Ascending aorta (tissue), 2 donors: ENCODE results near the gene KIAA1671. TPM values are rescaled to one million over a fixed set of nuclear protein-coding genes. Genes with fewer than 3 reads are reported as not detected.

Experiments used
- DNase-seq, 2 donors: peaks; one replicate each; pipeline ENCODE4 v3.0.0-alpha.2; 2019; ENCODE audit warnings: low spot score in 2 of 2
- H3K27ac ChIP-seq, 2 donors: fragments of 200-600 bp; sonication (generic); one replicate each; pipeline ENCODE4 v1.5.1; 2016 to 2017; ENCODE audit warnings: mild to moderate bottlenecking in 1 of 2
- H3K27me3 ChIP-seq: fragments of 200-600 bp; sonication (generic); one replicate; pipeline ENCODE4 v1.5.1; 2017
- H3K36me3 ChIP-seq, 2 donors: fragments of 200-600 bp; sonication (generic); one replicate each; pipeline ENCODE4 v1.5.1; 2016
- H3K4me1 ChIP-seq, 2 donors: fragments of 200-600 bp; sonication (generic); one replicate each; pipeline ENCODE4 v1.5.1; 2016 to 2017; ENCODE audit warnings: mild to moderate bottlenecking in 1 of 2
- H3K4me3 ChIP-seq, 2 donors: fragments of 200-600 bp; sonication (generic); one replicate each; pipeline ENCODE4 v1.5.1; 2016 to 2017; ENCODE audit warnings: mild to moderate bottlenecking in 1 of 2
- H3K9me3 ChIP-seq, 2 donors: fragments of 200-600 bp; sonication (generic); one replicate each; pipeline ENCODE4 v1.5.1; 2016
- CTCF ChIP-seq, 3 experiments: fragments of 200-600 bp in 2 of 3; fragments of 450-650 bp in 1 of 3; sonication (generic) in 2 of 3; IDR thresholded peaks; one replicate each; pipeline ENCODE4 v1.5.1; 2016 to 2019; ENCODE audit warnings: antibody characterized with exemption in 3 of 3, mild to moderate bottlenecking in 1 of 3, moderate library complexity in 1 of 3
- intact Hi-C: fragments of 100-400 bp; cut with DNase I; formaldehyde crosslinking; loops from one replicate; pipeline ENCODE4 v1.15.1; 2023
- total RNA-seq: library from RNA; depleted of rRNA; stranded (reverse); fragments of >200 nt; gene quantifications from one replicate; pipeline ENCODE4 v1.1.0, GENCODE V29; 2016

KIAA1671 gene
- total RNA-seq, 1 donor from 2014 or later, result 79.0 TPM

DNA sequence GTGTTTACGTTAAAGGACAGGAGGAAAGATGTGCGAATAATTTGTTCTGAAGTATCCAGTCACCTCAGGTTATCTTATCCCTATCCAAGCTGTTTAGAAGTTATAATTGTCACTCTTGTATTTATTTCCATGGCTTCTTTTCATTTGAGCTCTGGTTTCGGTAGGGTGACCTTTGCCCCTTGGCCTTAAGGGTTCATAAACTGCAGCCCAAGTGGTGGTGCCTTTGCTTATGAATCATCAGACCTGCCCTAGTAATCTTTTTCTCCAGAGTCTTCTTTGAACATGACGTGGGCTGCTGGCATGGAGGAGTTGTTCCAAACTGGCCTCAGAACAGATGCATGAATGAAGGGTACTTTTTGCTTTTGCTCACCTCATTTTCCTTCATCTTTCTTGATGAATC is 240.6 kb downstream of the KIAA1671 start:
- H3K36me3 ChIP-seq, result peaks cover 43 to 81% of the 10 kb centered on the region in 2 donors
- H3K27ac ChIP-seq, result no peak overlapping the region
- H3K27me3 ChIP-seq, result no peaks in the 10 kb centered on the region
- no peaks in the 10 kb centered on the region for H3K4me1 ChIP-seq
- no peaks in the 10 kb centered on the region for H3K9me3 ChIP-seq
- no peak overlapping the region for H3K4me3 ChIP-seq
- DNase-seq, result no peak
- TF ChIP-seq CTCF (IDR thresholded peaks at IDR 0.05), result no peak
- intact Hi-C loops, result no loop called here

DNA sequence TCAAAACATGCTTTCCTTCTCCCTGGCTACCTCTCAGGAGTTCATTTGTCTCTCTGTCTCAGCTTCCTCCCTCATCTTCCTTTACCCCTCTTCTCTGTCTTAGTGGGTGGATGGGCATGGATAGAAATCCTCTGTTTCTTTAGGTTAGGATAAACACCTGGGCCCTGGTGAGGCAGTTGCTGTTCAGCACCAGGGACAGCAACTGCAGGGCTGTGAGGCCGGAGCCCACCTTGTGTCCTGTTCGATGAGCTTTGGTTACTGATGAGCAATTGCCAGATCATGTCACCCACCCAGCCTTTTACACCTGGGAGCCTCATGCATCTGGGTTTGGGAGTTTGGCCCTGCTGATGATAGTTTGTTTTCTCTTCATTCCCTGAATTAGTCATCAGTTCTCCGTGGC is 241.0 kb downstream of the KIAA1671 start:
- TF ChIP-seq CTCF (IDR thresholded peaks at IDR 0.05), result no peak
- no peak overlapping the region for H3K4me3 ChIP-seq
- no peaks in the 10 kb centered on the region for H3K4me1 ChIP-seq
- peaks cover 47 to 85% of the 10 kb centered on the region in 2 donors for H3K36me3 ChIP-seq
- intact Hi-C loops, result no loop called here
- H3K9me3 ChIP-seq, result no peaks in the 10 kb centered on the region
- DNase-seq, result no peak
- H3K27ac ChIP-seq, result no peak overlapping the region
- no peaks in the 10 kb centered on the region for H3K27me3 ChIP-seq

GRCh38 chr22:25196326-25196725 is 243.8 kb downstream of the KIAA1671 start:
- no peak overlapping the region for H3K27ac ChIP-seq
- H3K36me3 ChIP-seq, result peaks cover 39 to 92% of the 10 kb centered on the region in 2 donors
- H3K27me3 ChIP-seq, result no peaks in the 10 kb centered on the region
- H3K4me1 ChIP-seq, result no peaks in the 10 kb centered on the region
- TF ChIP-seq CTCF (IDR thresholded peaks at IDR 0.05), result no peak
- H3K4me3 ChIP-seq, result no peak overlapping the region
- no peaks in the 10 kb centered on the region for H3K9me3 ChIP-seq
- DNase-seq, result no peak
- intact Hi-C loops, result no loop called here

GRCh38 chr22:25197340-25197739 is 244.8 kb downstream of the KIAA1671 start:
- Histone ChIP-seq H3K27me3 (no peaks in the 10 kb centered on the region), H3K27ac (no peak overlapping the region), H3K4me3 (no peak overlapping the region), H3K4me1 (no peaks in the 10 kb centered on the region), H3K9me3 (no peaks in the 10 kb centered on the region), H3K36me3 (peaks cover 31 to 82% of the 10 kb centered on the region in 2 donors)
- intact Hi-C loops, result no loop called here
- no peak for TF ChIP-seq CTCF (IDR thresholded peaks at IDR 0.05)
- no peak for DNase-seq

GRCh38 chr22:25199731-25200520 is 247.4 kb downstream of the KIAA1671 start, which contains the start of gene CRYBB3:
CRYBB3 (plus strand) TSS chr22:25199858; CDS start chr22:25201397, 1,539 bp downstream.
- H3K4me1 ChIP-seq, result no peaks in the 10 kb centered on the region
- H3K27me3 ChIP-seq, result no peaks in the 10 kb centered on the region
- intact Hi-C loops, result no loop called here
- no peak for TF ChIP-seq CTCF (IDR thresholded peaks at IDR 0.05)
- H3K4me3 ChIP-seq, result no peak within 1 kb of the TSS
- peaks cover 25 to 57% of the 10 kb centered on the region in 2 donors for H3K36me3 ChIP-seq
- H3K9me3 ChIP-seq, result no peaks in the 10 kb centered on the region
- no peak for DNase-seq
- H3K27ac ChIP-seq, result no peak within 1 kb of the TSS
